HG02884 (cell line): ENCODE results near the gene CCNY.

ENCODE experiments used
- ATAC-seq: cut with Tn5 transposase; IDR thresholded peaks from one replicate; pipeline ENCODE4 v1.9.1; 2021; ENCODE audit warnings: mild to moderate bottlenecking, moderate library complexity; ENCODE audit not compliant: unreplicated experiment

Gene CCNY

GRCh38 chr10:35546824-35547225, 210.5 kb downstream of the CCNY start:
- ATAC-seq: no peak

GRCh38 chr10:35552650-35553342, 216.5 kb downstream of the CCNY start:
- no peak for ATAC-seq

- ATAC-seq: no peak
Measured at GRCh38 chr10:35554036-35554435, 217.7 kb downstream of the CCNY start.

GRCh38 chr10:35554461-35555056, 218.2 kb downstream of the CCNY start:
- peak; percentile 76 for ATAC-seq

- ATAC-seq: no peak
Measured at GRCh38 chr10:35555962-35556930, 219.9 kb downstream of the CCNY start.

- ATAC-seq: no peak
Measured at GRCh38 chr10:35558276-35558675, 222.0 kb downstream of the CCNY start.

- no peak for ATAC-seq
Measured at GRCh38 chr10:35559416-35559815, 223.1 kb downstream of the CCNY start.

DNA sequence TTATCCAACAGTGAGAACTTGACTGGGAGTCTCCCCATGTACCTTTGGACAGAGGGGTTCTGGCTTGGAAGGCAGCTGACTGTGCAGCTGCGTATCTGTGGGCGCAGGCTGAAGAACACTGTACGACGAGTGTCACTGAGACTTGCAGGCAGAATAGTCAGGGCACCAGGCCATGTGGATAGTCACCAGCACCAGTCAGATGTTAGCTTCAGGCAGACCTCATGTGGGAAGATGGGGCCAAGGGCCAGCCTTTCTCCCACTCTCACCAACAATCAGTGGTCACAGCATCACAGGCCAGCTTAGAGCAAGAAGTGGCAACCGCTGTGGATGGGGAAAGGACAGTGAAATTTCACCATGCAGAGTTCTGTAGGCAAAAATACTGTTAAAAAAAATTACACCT, 225.4 kb downstream of the CCNY start:
- ATAC-seq: no peak

GRCh38 chr10:35562427-35562826, 226.1 kb downstream of the CCNY start:
- no peak for ATAC-seq

DNA sequence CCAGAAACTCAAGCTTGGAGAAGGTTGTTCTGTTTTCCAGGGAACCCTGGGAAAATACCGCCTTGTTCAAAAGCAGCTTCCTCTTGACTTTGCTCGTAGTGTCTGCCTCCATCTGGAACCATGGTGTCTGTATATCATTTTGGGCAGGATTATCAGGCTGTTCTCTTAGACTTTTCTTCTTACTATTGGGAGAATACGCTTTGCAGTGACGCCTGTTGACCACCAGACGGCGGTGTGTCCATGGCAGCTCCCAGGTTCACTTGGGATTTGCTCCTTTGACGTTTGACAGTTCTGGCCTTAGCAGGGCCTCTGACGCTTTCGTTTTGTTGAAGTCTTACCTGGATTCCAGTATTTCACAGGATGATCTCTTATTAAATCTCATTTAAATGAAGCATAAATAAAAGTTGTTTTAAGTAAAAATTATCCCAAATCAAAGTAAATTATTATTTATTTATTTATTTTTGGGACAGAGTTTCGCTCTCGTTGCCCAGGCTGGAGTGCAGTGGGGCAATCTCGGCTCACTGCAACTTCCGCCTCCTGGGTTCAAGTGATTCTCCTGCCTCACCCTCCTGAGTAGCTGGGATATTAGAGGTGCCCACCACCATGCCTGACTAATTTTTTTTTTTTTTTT, 227.1 kb downstream of the CCNY start:
- ATAC-seq: no peak

GRCh38 chr10:35564341-35564968, 228.1 kb downstream of the CCNY start:
- peak; percentile 63 for ATAC-seq

DNA sequence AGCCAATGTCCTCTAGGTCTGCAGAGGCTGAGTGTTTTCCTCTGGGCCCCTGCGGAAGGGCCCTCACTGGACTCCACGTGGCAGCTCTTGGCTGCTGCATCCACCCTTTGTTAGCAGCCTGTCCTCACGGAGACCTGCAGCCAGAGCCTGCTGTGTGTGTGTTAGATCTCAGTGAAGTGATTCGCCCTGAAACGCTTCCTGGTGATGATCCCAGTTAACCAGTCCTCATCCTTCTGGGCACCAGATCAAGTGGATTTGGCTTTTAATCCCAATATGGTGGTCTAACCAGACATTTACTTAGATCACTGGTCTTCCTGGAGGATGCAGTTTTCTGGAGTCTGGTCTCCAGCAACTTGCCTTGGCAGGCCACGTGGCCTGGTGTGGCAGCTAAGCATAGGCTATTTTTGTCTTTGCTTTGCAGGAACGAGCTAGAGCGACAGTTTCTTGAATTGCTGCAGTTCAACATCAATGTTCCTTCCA, 229.3 kb downstream of the CCNY start:
- ATAC-seq: no peak

DNA sequence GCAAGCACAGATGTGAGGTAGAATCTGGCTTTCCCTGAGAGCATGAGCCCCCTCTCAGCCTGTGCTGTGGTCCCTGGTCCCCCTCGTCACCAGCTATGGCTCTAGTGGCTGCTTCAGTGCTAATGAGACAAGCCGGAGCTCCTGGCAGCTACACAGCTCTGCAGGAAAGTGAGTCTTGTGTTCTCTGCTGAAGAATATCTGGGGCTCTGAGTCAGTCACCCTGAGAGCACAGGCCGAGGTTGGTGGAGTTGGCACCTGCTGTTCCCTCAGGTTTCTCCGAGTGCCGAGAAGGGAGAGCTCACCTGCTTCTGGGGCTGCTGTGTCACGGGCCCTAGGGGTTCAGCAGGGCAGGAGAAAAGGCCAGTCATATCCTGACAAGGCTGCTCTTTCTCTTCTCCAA, 231.6 kb downstream of the CCNY start:
- no peak for ATAC-seq

DNA sequence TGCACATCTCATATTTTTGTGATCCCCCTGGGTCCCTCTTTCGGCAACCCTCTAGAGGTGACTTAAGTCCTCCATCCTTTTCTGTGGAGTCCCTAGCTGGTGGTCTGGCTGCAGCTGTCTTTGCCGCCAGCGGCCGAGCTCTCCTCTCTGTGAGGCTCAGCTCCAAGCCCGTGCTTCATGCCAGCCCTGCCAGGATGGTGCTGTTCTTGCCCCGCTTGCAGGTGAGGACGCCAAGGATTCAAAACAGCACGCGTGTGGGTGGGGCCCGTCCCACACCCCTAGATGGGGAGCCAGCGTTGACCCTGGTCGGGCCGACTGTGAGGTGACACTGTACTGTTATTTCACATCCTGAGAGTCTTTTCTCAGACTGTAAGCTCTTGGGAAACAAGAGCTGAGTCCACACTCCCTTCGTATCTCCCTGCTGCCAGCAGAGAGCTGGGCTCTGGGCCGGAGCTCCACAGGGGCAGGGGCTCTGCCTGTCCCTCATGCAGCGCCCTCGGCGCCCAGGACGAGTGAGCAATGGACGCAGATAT, 232.2 kb downstream of the CCNY start:
- no peak for ATAC-seq

GRCh38 chr10:35569111-35569707, 232.9 kb downstream of the CCNY start:
- no peak for ATAC-seq

DNA sequence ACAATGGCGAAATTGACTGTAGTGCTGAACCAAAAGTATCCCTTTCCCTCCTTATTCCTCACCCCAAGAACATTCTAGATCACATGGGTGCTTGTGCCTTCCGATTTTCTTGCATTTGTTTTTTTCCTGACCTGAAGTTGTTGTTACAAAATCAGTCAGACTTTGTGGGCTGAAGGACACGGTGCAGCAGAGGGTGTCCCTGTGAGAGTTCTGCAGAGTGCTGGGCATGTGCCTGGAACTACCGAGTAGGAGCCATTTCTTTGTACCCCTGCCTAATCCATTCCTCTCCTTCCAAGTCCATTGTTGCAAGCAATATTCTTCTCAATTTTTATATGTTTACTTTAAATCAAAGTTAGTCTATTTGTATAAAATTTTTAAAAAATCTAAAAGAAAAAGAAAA, 233.5 kb downstream of the CCNY start:
- no peak for ATAC-seq

GRCh38 chr10:35570397-35570796, 234.1 kb downstream of the CCNY start:
- no peak for ATAC-seq

- ATAC-seq: no peak
Measured at GRCh38 chr10:35572583-35572982, 236.3 kb downstream of the CCNY start.

- ATAC-seq: no peak
Measured at GRCh38 chr10:35573796-35574195, 237.5 kb downstream of the CCNY start.

GRCh38 chr10:35574924-35575352, 238.6 kb downstream of the CCNY start:
- ATAC-seq: no peak
